Suprapubic skin (tissue), 4 donors: ENCODE results near the gene DCAF7. TPM values are rescaled to one million over a fixed set of nuclear protein-coding genes. Genes with fewer than 3 reads are reported as not detected.
A peak's percentile ranks its signal among the peaks of the same experiment; 100 is the strongest.

Experiments used
- DNase-seq, 2 donors: peaks; one replicate each; pipeline ENCODE4 v3.0.0-alpha.2; 2019; ENCODE audit warnings: low spot score in 2 of 2
- H3K27ac ChIP-seq: fragments of 200-600 bp; sonication (generic); one replicate; pipeline ENCODE4 v1.5.1; 2019
- H3K27me3 ChIP-seq: fragments of 200-600 bp; sonication (generic); one replicate; pipeline ENCODE4 v1.5.1; 2019
- H3K36me3 ChIP-seq: fragments of 200-600 bp; sonication (generic); one replicate; pipeline ENCODE4 v1.5.1; 2019
- H3K4me1 ChIP-seq: fragments of 200-600 bp; sonication (generic); one replicate; pipeline ENCODE4 v1.5.1; 2019
- H3K4me3 ChIP-seq: fragments of 200-600 bp; sonication (generic); one replicate; pipeline ENCODE4 v1.5.1; 2019; ENCODE audit warnings: mild to moderate bottlenecking
- H3K9me3 ChIP-seq: fragments of 200-600 bp; sonication (generic); one replicate; pipeline ENCODE4 v1.5.1; 2019
- EP300 ChIP-seq: sonication (generic); formaldehyde crosslinking; IDR thresholded peaks from one replicate; pipeline ENCODE4 v1.6.1; 2017; ENCODE audit warnings: antibody characterized with exemption
- POLR2A ChIP-seq, 2 donors: fragments of 450-650 bp; IDR thresholded peaks; one replicate each; pipeline ENCODE4 v1.6.1; 2017; ENCODE audit warnings: antibody characterized with exemption in 2 of 2, mild to moderate bottlenecking in 2 of 2, moderate library complexity in 2 of 2
- POLR2AphosphoS5 ChIP-seq, 3 donors: sonication (generic); formaldehyde crosslinking; IDR thresholded peaks; one replicate each; pipeline ENCODE4 v1.6.1; 2017; ENCODE audit warnings: antibody characterized with exemption in 3 of 3
- WGBS: methylation state at CpG from one replicate; pipeline ENCODE4 v1.1.5; 2018; 5-methylcytosine and 5-hydroxymethylcytosine counted together
- total RNA-seq, 4 donors: library from RNA; depleted of rRNA; stranded (reverse); fragments of >200 nt; gene quantifications; one replicate each; pipeline ENCODE4 v1.1.0, GENCODE V29; 2016
- TF ChIP-seq, protein P1 (sequence below), 2 donors: fragments of 200-600 bp in 1 of 2; fragments of 450-650 bp in 1 of 2; sonication (generic) in 1 of 2; IDR thresholded peaks; one replicate each; pipeline ENCODE4 v1.5.1; 2016 to 2019; ENCODE audit warnings: antibody characterized with exemption in 2 of 2, mild to moderate bottlenecking in 1 of 2, moderate library complexity in 1 of 2

DCAF7 gene
- total RNA-seq, 4 donors from 2014 or later: 22.4 to 30.9 (median 27.4) TPM

DNA sequence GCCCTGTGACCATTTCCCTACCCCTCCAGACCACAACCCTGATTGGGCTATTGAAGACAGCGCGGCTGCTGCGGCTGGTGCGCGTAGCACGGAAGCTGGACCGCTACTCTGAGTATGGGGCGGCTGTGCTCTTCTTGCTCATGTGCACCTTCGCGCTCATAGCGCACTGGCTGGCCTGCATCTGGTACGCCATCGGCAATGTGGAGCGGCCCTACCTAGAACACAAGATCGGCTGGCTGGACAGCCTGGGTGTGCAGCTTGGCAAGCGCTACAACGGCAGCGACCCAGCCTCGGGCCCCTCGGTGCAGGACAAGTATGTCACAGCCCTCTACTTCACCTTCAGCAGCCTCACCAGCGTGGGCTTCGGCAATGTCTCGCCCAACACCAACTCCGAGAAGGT is 14.6 kb upstream of the DCAF7 start:
- Histone ChIP-seq H3K36me3 (no peaks in the 10 kb centered on the region), H3K4me1 (peaks cover 10% of the 10 kb centered on the region), H3K27me3 (peaks cover 36% of the 10 kb centered on the region), H3K9me3 (no peaks in the 10 kb centered on the region), H3K27ac (no peak overlapping the region), H3K4me3 (no peak overlapping the region)
- 89% methylated on average over 20 of the region's 24 CpGs for WGBS
- DNase-seq: no peak
- TF ChIP-seq POLR2A (IDR thresholded peaks at IDR 0.05) (no peak), EP300 (no peak), POLR2AphosphoS5 (IDR thresholded peaks at IDR 0.05) (no peak)
- TF ChIP-seq, protein P1, sequence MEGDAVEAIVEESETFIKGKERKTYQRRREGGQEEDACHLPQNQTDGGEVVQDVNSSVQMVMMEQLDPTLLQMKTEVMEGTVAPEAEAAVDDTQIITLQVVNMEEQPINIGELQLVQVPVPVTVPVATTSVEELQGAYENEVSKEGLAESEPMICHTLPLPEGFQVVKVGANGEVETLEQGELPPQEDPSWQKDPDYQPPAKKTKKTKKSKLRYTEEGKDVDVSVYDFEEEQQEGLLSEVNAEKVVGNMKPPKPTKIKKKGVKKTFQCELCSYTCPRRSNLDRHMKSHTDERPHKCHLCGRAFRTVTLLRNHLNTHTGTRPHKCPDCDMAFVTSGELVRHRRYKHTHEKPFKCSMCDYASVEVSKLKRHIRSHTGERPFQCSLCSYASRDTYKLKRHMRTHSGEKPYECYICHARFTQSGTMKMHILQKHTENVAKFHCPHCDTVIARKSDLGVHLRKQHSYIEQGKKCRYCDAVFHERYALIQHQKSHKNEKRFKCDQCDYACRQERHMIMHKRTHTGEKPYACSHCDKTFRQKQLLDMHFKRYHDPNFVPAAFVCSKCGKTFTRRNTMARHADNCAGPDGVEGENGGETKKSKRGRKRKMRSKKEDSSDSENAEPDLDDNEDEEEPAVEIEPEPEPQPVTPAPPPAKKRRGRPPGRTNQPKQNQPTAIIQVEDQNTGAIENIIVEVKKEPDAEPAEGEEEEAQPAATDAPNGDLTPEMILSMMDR (IDR thresholded peaks at IDR 0.05): no peak

DNA sequence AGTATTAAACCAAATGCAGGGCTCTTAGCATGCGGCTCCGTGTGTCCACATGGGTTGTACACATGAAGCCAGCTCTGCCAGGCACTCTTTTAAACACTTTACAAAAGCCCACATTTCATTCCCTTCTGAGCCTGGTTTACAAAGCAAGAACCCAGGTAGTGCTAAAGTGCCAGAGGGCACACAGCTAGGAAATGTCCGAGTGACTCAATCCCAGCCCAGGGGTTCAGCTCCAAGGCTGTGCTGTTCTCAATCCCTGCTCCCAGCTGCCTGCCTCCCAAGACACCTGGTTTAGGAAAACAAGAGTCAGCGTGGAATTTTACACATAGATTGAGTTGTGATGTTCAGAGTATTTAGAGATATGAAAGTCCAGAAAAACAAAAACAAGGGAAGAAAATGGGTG is 13.3 kb upstream of the DCAF7 start:
- Histone ChIP-seq H3K36me3 (no peaks in the 10 kb centered on the region), H3K4me1 (peaks cover 10% of the 10 kb centered on the region), H3K9me3 (no peaks in the 10 kb centered on the region), H3K27ac (no peak overlapping the region), H3K27me3 (peaks cover 36% of the 10 kb centered on the region), H3K4me3 (no peak overlapping the region)
- TF ChIP-seq EP300 (no peak), POLR2A (IDR thresholded peaks at IDR 0.05) (no peak), POLR2AphosphoS5 (IDR thresholded peaks at IDR 0.05) (no peak)
- TF ChIP-seq, protein P1 (IDR thresholded peaks at IDR 0.05): no peak
- 84% methylated on average over 4 of the region's 4 CpGs for WGBS
- DNase-seq: no peak

DNA sequence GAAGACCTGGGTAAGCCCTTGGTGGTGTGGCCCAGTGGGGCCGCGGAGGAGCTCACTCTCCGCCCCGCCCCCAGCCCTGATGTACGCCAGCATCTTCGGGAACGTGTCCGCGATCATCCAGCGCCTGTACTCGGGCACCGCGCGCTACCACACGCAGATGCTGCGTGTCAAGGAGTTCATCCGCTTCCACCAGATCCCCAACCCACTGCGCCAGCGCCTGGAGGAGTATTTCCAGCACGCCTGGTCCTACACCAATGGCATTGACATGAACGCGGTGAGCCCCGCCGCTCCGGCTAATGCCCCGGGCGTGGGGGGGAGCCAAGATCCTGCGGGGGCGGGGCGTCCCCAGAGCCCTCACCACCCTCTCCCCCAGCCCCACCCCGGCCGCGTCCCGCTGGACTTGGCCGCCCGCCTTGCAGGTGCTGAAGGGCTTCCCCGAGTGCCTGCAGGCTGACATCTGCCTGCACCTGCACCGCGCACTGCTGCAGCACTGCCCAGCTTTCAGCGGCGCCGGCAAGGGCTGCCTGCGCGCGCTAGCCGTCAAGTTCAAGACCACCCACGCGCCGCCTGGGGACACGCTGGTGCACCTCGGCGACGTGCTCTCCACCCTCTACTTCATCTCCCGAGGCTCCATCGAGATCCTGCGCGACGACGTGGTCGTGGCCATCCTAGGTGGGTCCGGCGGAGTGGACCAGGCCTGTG is 12.1 kb upstream of the DCAF7 start:
- DNase-seq: peak in 1 of 2 donors; percentile 76

DNA sequence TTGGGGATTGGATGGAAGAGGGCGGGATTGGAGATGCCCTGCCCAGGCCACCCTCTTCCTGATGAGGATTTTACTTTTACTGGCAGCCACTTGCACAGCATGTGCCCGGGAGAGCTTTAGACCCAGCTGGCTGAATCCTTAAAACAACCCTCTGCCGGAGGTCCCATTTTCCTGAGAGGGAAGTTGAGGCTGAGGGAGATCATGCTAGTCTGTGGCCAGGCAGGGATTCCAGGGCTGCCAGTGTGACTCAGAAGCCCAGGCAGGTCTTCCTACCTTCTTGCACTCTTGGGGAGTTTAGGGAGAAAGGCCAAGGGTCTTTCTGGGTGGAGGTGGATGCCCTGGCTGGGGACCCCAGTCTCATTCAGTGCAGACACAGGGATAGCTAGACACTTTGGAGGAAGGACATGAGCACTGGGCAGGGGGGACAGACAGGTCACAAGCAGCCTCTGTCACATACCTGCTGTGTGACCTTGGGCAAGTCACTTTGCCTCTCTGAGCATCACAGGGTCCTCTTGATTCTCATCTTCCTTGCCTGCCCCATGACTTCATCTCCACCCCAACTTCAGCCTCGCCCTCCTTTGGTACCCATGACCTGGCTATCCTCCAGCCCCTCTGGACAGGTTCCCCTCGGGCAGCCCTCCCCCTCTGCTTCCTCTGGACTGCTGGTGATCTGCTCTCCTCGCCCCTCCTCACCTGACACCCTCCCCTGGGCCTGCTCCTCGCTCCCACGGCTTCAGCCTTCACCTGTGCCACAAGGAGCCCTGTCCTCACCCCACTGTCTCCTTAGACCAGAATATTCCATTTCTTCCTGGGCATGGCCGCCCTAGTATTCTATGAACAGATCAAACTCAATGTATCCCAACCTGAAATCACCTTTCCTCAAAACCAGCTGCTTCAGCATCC is 11.3 kb upstream of the DCAF7 start:
- DNase-seq: peak in 1 of 2 donors; percentile 61
- Histone ChIP-seq H3K27ac (no peak overlapping the region), H3K36me3 (no peaks in the 10 kb centered on the region), H3K9me3 (no peaks in the 10 kb centered on the region), H3K4me1 (peaks cover 10% of the 10 kb centered on the region), H3K27me3 (peaks cover 36% of the 10 kb centered on the region), H3K4me3 (no peak overlapping the region)
- WGBS: 71% methylated on average over 9 of the region's 9 CpGs
- TF ChIP-seq POLR2A (IDR thresholded peaks at IDR 0.05): no peak
- TF ChIP-seq, protein P1 (IDR thresholded peaks at IDR 0.05): no peak
- TF ChIP-seq EP300: no peak
- no peak for TF ChIP-seq POLR2AphosphoS5 (IDR thresholded peaks at IDR 0.05)

More for the DNA sequence above, 12.1 kb upstream of the DCAF7 start:
- H3K9me3 ChIP-seq: no peaks in the 10 kb centered on the region
- 5% methylated on average over 23 of the region's 62 CpGs for WGBS
- no peak for TF ChIP-seq EP300
- TF ChIP-seq POLR2A (IDR thresholded peaks at IDR 0.05): no peak
- TF ChIP-seq, protein P1 (IDR thresholded peaks at IDR 0.05): no peak
- TF ChIP-seq POLR2AphosphoS5 (IDR thresholded peaks at IDR 0.05): no peak
- H3K27ac ChIP-seq: no peak overlapping the region
- peaks cover 36% of the 10 kb centered on the region for H3K27me3 ChIP-seq
- no peaks in the 10 kb centered on the region for H3K36me3 ChIP-seq
- H3K4me1 ChIP-seq: peaks cover 10% of the 10 kb centered on the region
- peak overlapping the region; percentile 28 for H3K4me3 ChIP-seq

DNA sequence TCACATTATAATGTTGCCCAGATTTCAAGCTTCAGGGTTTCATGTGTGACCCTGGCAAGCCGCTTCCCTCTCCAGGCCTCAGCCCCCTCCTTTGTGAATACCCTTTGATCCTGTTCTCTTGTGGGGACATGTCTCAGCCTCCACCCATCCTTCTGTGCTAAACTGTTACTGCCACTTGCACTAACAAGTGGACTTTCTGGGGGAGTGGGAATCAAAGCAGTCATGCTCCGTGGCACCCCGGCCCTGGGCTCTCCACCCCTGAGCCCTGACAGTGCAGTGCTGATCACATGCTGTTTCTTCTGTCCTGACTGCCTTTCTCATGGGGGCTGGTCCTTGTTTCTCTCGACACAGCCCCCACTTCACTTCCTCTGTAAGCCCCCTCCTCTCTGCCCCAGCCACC is 9.7 kb upstream of the DCAF7 start:
- peaks cover 10% of the 10 kb centered on the region for H3K4me1 ChIP-seq
- 50% methylated on average over 4 of the region's 4 CpGs for WGBS
- H3K9me3 ChIP-seq: no peaks in the 10 kb centered on the region
- no peak for TF ChIP-seq EP300
- TF ChIP-seq, protein P1 (IDR thresholded peaks at IDR 0.05): no peak
- TF ChIP-seq POLR2A (IDR thresholded peaks at IDR 0.05): no peak
- TF ChIP-seq POLR2AphosphoS5 (IDR thresholded peaks at IDR 0.05): no peak
- peak in 1 of 2 donors; percentile 53 for DNase-seq
- no peak overlapping the region for H3K27ac ChIP-seq
- H3K4me3 ChIP-seq: no peak overlapping the region
- H3K27me3 ChIP-seq: peaks cover 36% of the 10 kb centered on the region
- H3K36me3 ChIP-seq: no peaks in the 10 kb centered on the region
